Measurements from ENCODE around the gene LRRC26. TPM values are rescaled to one million over a fixed set of nuclear protein-coding genes. Genes with fewer than 3 reads are reported as not detected.

Gene LRRC26
- total and polyA plus RNA-seq, 2 of the 13 experiments (the other 11 are each of a cell fraction or from before 2014, with no cell fraction given), result not detected

DNA sequence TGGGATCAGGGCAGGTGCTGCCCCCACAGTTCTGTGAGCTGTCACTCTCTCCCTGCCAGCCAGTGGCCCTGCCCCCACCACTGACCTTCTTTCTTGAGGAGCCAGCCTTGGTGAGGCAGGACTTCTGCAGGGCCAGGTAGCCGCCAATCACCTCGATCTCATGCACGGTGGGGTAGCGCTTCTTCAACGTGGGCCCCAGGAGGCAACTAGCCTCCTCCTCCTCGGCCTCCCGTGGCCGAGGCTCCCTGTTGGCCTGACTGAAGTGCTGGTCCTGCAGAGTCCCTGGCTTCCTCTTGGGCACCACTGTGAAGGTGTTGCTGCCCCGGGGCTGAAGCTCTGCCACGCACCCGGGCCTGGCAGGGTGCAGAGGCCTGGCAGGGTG lies 29.0 kb upstream of the LRRC26 start (continued):
- TF ChIP-seq, protein P1, sequence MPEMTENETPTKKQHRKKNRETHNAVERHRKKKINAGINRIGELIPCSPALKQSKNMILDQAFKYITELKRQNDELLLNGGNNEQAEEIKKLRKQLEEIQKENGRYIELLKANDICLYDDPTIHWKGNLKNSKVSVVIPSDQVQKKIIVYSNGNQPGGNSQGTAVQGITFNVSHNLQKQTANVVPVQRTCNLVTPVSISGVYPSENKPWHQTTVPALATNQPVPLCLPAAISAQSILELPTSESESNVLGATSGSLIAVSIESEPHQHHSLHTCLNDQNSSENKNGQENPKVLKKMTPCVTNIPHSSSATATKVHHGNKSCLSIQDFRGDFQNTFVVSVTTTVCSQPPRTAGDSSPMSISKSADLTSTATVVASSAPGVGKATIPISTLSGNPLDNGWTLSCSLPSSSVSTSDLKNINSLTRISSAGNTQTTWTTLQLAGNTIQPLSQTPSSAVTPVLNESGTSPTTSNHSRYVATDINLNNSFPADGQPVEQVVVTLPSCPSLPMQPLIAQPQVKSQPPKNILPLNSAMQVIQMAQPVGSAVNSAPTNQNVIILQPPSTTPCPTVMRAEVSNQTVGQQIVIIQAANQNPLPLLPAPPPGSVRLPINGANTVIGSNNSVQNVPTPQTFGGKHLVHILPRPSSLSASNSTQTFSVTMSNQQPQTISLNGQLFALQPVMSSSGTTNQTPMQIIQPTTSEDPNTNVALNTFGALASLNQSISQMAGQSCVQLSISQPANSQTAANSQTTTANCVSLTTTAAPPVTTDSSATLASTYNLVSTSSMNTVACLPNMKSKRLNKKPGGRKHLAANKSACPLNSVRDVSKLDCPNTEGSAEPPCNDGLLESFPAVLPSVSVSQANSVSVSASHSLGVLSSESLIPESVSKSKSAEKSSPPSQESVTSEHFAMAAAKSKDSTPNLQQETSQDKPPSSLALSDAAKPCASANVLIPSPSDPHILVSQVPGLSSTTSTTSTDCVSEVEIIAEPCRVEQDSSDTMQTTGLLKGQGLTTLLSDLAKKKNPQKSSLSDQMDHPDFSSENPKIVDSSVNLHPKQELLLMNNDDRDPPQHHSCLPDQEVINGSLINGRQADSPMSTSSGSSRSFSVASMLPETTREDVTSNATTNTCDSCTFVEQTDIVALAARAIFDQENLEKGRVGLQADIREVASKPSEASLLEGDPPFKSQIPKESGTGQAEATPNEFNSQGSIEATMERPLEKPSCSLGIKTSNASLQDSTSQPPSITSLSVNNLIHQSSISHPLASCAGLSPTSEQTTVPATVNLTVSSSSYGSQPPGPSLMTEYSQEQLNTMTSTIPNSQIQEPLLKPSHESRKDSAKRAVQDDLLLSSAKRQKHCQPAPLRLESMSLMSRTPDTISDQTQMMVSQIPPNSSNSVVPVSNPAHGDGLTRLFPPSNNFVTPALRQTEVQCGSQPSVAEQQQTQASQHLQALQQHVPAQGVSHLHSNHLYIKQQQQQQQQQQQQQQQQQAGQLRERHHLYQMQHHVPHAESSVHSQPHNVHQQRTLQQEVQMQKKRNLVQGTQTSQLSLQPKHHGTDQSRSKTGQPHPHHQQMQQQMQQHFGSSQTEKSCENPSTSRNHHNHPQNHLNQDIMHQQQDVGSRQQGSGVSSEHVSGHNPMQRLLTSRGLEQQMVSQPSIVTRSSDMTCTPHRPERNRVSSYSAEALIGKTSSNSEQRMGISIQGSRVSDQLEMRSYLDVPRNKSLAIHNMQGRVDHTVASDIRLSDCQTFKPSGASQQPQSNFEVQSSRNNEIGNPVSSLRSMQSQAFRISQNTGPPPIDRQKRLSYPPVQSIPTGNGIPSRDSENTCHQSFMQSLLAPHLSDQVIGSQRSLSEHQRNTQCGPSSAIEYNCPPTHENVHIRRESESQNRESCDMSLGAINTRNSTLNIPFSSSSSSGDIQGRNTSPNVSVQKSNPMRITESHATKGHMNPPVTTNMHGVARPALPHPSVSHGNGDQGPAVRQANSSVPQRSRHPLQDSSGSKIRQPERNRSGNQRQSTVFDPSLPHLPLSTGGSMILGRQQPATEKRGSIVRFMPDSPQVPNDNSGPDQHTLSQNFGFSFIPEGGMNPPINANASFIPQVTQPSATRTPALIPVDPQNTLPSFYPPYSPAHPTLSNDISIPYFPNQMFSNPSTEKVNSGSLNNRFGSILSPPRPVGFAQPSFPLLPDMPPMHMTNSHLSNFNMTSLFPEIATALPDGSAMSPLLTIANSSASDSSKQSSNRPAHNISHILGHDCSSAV (CRISPR knock-in tag; IDR thresholded peaks at IDR 0.05; ENCODE audit: borderline replicate concordance), result no peak
- no peak for TF ChIP-seq ZMYM3 (CRISPR knock-in tag; IDR thresholded peaks at IDR 0.05)
- no peak for TF ChIP-seq SP5 (CRISPR knock-in tag; IDR thresholded peaks at IDR 0.05; ENCODE audit: borderline replicate concordance, low read depth)
- TF ChIP-seq, protein P2, sequence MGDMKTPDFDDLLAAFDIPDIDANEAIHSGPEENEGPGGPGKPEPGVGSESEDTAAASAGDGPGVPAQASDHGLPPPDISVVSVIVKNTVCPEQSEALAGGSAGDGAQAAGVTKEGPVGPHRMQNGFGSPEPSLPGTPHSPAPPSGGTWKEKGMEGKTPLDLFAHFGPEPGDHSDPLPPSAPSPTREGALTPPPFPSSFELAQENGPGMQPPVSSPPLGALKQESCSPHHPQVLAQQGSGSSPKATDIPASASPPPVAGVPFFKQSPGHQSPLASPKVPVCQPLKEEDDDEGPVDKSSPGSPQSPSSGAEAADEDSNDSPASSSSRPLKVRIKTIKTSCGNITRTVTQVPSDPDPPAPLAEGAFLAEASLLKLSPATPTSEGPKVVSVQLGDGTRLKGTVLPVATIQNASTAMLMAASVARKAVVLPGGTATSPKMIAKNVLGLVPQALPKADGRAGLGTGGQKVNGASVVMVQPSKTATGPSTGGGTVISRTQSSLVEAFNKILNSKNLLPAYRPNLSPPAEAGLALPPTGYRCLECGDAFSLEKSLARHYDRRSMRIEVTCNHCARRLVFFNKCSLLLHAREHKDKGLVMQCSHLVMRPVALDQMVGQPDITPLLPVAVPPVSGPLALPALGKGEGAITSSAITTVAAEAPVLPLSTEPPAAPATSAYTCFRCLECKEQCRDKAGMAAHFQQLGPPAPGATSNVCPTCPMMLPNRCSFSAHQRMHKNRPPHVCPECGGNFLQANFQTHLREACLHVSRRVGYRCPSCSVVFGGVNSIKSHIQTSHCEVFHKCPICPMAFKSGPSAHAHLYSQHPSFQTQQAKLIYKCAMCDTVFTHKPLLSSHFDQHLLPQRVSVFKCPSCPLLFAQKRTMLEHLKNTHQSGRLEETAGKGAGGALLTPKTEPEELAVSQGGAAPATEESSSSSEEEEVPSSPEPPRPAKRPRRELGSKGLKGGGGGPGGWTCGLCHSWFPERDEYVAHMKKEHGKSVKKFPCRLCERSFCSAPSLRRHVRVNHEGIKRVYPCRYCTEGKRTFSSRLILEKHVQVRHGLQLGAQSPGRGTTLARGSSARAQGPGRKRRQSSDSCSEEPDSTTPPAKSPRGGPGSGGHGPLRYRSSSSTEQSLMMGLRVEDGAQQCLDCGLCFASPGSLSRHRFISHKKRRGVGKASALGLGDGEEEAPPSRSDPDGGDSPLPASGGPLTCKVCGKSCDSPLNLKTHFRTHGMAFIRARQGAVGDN (CRISPR knock-in tag; IDR thresholded peaks at IDR 0.05), result peak; percentile 36; the same call in 1 of the 2 replicates
- no peak for TF ChIP-seq NAIF1 (CRISPR knock-in tag; IDR thresholded peaks at IDR 0.05; ENCODE audit: borderline replicate concordance)
- TF ChIP-seq ZNF543 (CRISPR knock-in tag; IDR thresholded peaks at IDR 0.05), result no peak
- TF ChIP-seq, protein P3, sequence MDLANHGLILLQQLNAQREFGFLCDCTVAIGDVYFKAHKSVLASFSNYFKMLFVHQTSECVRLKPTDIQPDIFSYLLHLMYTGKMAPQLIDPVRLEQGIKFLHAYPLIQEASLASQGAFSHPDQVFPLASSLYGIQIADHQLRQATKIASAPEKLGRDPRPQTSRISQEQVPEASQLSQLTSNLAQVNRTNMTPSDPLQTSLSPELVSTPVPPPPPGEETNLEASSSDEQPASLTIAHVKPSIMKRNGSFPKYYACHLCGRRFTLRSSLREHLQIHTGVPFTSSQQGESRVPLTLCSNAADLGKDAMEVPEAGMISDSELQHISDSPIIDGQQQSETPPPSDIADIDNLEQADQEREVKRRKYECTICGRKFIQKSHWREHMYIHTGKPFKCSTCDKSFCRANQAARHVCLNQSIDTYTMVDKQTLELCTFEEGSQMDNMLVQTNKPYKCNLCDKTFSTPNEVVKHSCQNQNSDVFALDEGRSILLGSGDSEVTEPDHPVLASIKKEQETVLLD (CRISPR knock-in tag; IDR thresholded peaks at IDR 0.05; ENCODE audit: low read depth), result no peak
- no peak for TF ChIP-seq SP140L (CRISPR knock-in tag; IDR thresholded peaks at IDR 0.05; ENCODE audit: borderline replicate concordance)
- no peak for TF ChIP-seq ZKSCAN5 (CRISPR knock-in tag; IDR thresholded peaks at IDR 0.05)
- TF ChIP-seq ZNF446 (CRISPR knock-in tag; IDR thresholded peaks at IDR 0.05), result 0 out of 2 replicates have a peak, but pooled peaks have one; percentile 48
- TF ChIP-seq, protein P4, sequence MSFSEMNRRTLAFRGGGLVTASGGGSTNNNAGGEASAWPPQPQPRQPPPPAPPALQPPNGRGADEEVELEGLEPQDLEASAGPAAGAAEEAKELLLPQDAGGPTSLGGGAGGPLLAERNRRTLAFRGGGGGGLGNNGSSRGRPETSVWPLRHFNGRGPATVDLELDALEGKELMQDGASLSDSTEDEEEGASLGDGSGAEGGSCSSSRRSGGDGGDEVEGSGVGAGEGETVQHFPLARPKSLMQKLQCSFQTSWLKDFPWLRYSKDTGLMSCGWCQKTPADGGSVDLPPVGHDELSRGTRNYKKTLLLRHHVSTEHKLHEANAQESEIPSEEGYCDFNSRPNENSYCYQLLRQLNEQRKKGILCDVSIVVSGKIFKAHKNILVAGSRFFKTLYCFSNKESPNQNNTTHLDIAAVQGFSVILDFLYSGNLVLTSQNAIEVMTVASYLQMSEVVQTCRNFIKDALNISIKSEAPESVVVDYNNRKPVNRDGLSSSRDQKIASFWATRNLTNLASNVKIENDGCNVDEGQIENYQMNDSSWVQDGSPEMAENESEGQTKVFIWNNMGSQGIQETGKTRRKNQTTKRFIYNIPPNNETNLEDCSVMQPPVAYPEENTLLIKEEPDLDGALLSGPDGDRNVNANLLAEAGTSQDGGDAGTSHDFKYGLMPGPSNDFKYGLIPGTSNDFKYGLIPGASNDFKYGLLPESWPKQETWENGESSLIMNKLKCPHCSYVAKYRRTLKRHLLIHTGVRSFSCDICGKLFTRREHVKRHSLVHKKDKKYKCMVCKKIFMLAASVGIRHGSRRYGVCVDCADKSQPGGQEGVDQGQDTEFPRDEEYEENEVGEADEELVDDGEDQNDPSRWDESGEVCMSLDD (CRISPR knock-in tag; IDR thresholded peaks at IDR 0.05; ENCODE audit: borderline replicate concordance), result no peak
- no peak for TF ChIP-seq CENPX (CRISPR knock-in tag; IDR thresholded peaks at IDR 0.05)

All from HepG2 (cell line).